ENCODE measurements around the gene MRPL21. TPM values are rescaled to one million over a fixed set of nuclear protein-coding genes. Genes with fewer than 3 reads are reported as not detected.
"Not testable (repeated sequence)": the region's sequence is repeated elsewhere in the genome, so short reads cannot be mapped to it uniquely, and the experiment has no call there.

MRPL21 gene
- total RNA-seq, 3 donors from 2014 or later (not counting 1 experiment from before 2014, with no cell fraction given): 39.0 to 47.4 (median 40.3) TPM

DNA sequence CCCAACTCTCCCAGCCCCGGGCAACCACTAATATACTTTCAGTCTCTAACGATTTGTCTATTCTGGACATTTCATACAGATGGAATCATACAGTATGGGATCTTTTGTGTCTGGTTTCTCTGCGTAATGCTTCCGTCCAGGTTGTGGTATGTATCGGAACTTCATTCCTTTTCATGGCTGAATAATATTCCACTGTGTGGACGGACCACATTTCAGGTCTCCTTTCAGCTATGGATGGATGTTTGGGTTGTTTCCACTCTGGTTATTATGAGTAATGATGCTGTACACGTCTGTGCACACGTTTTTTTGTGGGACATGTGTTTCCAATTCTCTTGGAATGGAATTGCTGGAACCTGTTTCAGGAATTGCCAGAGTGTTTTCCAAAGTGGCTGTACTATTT, 44.5 kb downstream of the MRPL21 start:
- H3K4me1 ChIP-seq (ENCODE audit: control insufficient read depth, insufficient read depth, low read length): peaks cover 17% of the 10 kb centered on the region
- H3K27me3 Mint-ChIP-seq (ENCODE audit: low read depth in 2 of 2): peaks cover 0 to 6% of the 10 kb centered on the region in 2 donors
- H3K9me3 ChIP-seq (ENCODE audit: control insufficient read depth, insufficient read depth, low read length): peaks cover 4% of the 10 kb centered on the region
- H3K4me3 ChIP-seq (ENCODE audit: low read length): no peak overlapping the region
- intact Hi-C loops (cut with micrococcal nuclease): no loop called here
- H3K27me3 ChIP-seq (ENCODE audit: control insufficient read depth, insufficient read depth, low read length): peaks cover 7% of the 10 kb centered on the region
- H3K4me3 Mint-ChIP-seq: no peak overlapping the region
- no peaks in the 10 kb centered on the region for H3K36me3 ChIP-seq (ENCODE audit: control insufficient read depth, insufficient read depth, low read length)
- H3K27ac Mint-ChIP-seq: no peak overlapping the region
- ATAC-seq (no peak), DNase-seq (no peak)
- TF ChIP-seq CTCF (IDR thresholded peaks at IDR 0.05): no peak
- no peaks in the 10 kb centered on the region for H3K4me1 Mint-ChIP-seq
- no peak overlapping the region for H3K27ac ChIP-seq (ENCODE audit: low read length)
- 86% methylated on average over 8 of the region's 8 CpGs for WGBS (ENCODE audit: insufficient coverage)
- H3K36me3 Mint-ChIP-seq: no peaks in the 10 kb centered on the region
- no peaks in the 10 kb centered on the region for H3K9me3 Mint-ChIP-seq

GRCh38 chr11:68857037-68857586, 46.5 kb downstream of the MRPL21 start:
- no peak overlapping the region for H3K27ac Mint-ChIP-seq
- Histone ChIP-seq H3K27me3 (ENCODE audit: control insufficient read depth, insufficient read depth, low read length) (peaks cover 13% of the 10 kb centered on the region), H3K27ac (ENCODE audit: low read length) (no peak overlapping the region), H3K4me1 (ENCODE audit: control insufficient read depth, insufficient read depth, low read length) (peaks cover 17% of the 10 kb centered on the region), H3K36me3 (ENCODE audit: control insufficient read depth, insufficient read depth, low read length) (no peaks in the 10 kb centered on the region), H3K9me3 (ENCODE audit: control insufficient read depth, insufficient read depth, low read length) (no peaks in the 10 kb centered on the region), H3K4me3 (ENCODE audit: low read length) (no peak overlapping the region)
- H3K4me1 Mint-ChIP-seq: no peaks in the 10 kb centered on the region
- TF ChIP-seq CTCF (IDR thresholded peaks at IDR 0.05): no peak
- H3K4me3 Mint-ChIP-seq: peak overlapping the region; percentile 28
- H3K27me3 Mint-ChIP-seq (ENCODE audit: low read depth in 2 of 2): peaks cover 17 to 22% of the 10 kb centered on the region in 2 donors
- 96% methylated on average over 7 of the region's 8 CpGs for WGBS (ENCODE audit: insufficient coverage)
- H3K36me3 Mint-ChIP-seq: no peaks in the 10 kb centered on the region
- H3K9me3 Mint-ChIP-seq: no peaks in the 10 kb centered on the region
- no peak for ATAC-seq
- intact Hi-C loops (cut with micrococcal nuclease): no loop called here
- no peak for DNase-seq

- 95% methylated on average over 21 of the region's 21 CpGs for WGBS (ENCODE audit: insufficient coverage)
- H3K27ac Mint-ChIP-seq; ATAC-seq; H3K4me1 Mint-ChIP-seq; H3K9me3 ChIP-seq (ENCODE audit: control insufficient read depth, insufficient read depth, low read length); DNase-seq; H3K9me3 Mint-ChIP-seq; intact Hi-C loops (cut with micrococcal nuclease); H3K4me3 ChIP-seq (ENCODE audit: low read length); H3K36me3 Mint-ChIP-seq; H3K27ac ChIP-seq (ENCODE audit: low read length); H3K36me3 ChIP-seq (ENCODE audit: control insufficient read depth, insufficient read depth, low read length): not testable (repeated sequence)
- Mint-ChIP-seq H3K27me3 (ENCODE audit: low read depth in 2 of 2) (peaks cover 17 to 22% of the 10 kb centered on the region in 2 donors), H3K4me3 (peak overlapping the region; percentile 28)
- peaks cover 13% of the 10 kb centered on the region for H3K27me3 ChIP-seq (ENCODE audit: control insufficient read depth, insufficient read depth, low read length)
- peaks cover 17% of the 10 kb centered on the region for H3K4me1 ChIP-seq (ENCODE audit: control insufficient read depth, insufficient read depth, low read length)
Measured at GRCh38 chr11:68856425-68857030, 47.1 kb downstream of the MRPL21 start.

- Histone ChIP-seq H3K27me3 (ENCODE audit: control insufficient read depth, insufficient read depth, low read length) (peaks cover 13% of the 10 kb centered on the region), H3K9me3 (ENCODE audit: control insufficient read depth, insufficient read depth, low read length) (no peaks in the 10 kb centered on the region), H3K4me3 (ENCODE audit: low read length) (peak overlapping the region; percentile 36), H3K27ac (ENCODE audit: low read length) (no peak overlapping the region), H3K36me3 (ENCODE audit: control insufficient read depth, insufficient read depth, low read length) (no peaks in the 10 kb centered on the region), H3K4me1 (ENCODE audit: control insufficient read depth, insufficient read depth, low read length) (peaks cover 17% of the 10 kb centered on the region)
- intact Hi-C loops (cut with micrococcal nuclease): no loop called here
- Mint-ChIP-seq H3K27me3 (ENCODE audit: low read depth in 2 of 2) (peaks cover 17 to 24% of the 10 kb centered on the region in 2 donors), H3K27ac (no peak overlapping the region), H3K4me1 (no peaks in the 10 kb centered on the region), H3K4me3 (peak overlapping the region; percentile 85), H3K36me3 (no peaks in the 10 kb centered on the region), H3K9me3 (no peaks in the 10 kb centered on the region)
- peak in 1 of 2 donors; percentile 66 for DNase-seq
- WGBS (ENCODE audit: insufficient coverage): 2% methylated on average over 62 of the region's 62 CpGs
- peak; percentile 58 to 94 (median 67) for ATAC-seq
- TF ChIP-seq CTCF (IDR thresholded peaks at IDR 0.05): no peak
Measured at GRCh38 chr11:68855205-68855981, 48.2 kb downstream of the MRPL21 start.
